Astrocyte (in vitro differentiated cells and primary cell): ENCODE results near the gene RPH3AL.

Experiments
- EZH2 ChIP-seq: IDR thresholded peaks from 2 replicates; pipeline ENCODE4 v1.6.1; 2012; ENCODE audit warnings: mild to moderate bottlenecking, low read length, inconsistent platforms; ENCODE audit not compliant: insufficient read depth
- TF ChIP-seq, protein P1 (sequence below): IDR thresholded peaks from 2 replicates; pipeline ENCODE4 v1.5.1; 2011; ENCODE audit warnings: low read depth, mild to moderate bottlenecking, inconsistent platforms, low read length, moderate library complexity; ENCODE audit not compliant: insufficient read depth

DNA sequence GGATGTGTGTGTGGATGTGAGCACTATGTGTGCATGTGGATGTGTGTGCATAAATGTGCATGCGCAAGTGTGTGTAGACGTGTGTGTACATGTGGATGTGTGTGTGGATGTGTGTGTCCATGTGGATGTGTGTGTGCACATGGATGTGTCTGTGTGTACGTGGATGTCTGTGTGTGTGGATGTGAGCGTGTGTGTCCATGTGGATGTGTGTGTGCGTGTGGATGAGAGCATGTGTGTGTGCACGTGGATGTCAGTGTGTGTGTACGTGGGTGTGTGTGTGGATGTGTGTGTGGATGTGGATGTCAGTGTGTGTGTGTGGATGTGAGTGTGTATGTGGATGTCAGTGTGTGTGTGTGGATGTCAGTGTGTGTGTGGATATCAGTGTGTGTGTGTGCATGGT, 107.6 kb downstream of the RPH3AL start:
- TF ChIP-seq, protein P1, sequence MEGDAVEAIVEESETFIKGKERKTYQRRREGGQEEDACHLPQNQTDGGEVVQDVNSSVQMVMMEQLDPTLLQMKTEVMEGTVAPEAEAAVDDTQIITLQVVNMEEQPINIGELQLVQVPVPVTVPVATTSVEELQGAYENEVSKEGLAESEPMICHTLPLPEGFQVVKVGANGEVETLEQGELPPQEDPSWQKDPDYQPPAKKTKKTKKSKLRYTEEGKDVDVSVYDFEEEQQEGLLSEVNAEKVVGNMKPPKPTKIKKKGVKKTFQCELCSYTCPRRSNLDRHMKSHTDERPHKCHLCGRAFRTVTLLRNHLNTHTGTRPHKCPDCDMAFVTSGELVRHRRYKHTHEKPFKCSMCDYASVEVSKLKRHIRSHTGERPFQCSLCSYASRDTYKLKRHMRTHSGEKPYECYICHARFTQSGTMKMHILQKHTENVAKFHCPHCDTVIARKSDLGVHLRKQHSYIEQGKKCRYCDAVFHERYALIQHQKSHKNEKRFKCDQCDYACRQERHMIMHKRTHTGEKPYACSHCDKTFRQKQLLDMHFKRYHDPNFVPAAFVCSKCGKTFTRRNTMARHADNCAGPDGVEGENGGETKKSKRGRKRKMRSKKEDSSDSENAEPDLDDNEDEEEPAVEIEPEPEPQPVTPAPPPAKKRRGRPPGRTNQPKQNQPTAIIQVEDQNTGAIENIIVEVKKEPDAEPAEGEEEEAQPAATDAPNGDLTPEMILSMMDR: no peak
- no peak for TF ChIP-seq EZH2
